ENCODE measurements around the gene E4F1. TPM values are rescaled to one million over a fixed set of nuclear protein-coding genes. Genes with fewer than 3 reads are reported as not detected.

E4F1 gene
- total RNA-seq, 6 experiments from 2014 or later, result 8.9 to 11.3 (median 10.4) TPM

GRCh38 chr16:2176047-2176446 is 47.3 kb upstream of the E4F1 start:
- no peak overlapping the region for H3K4me3 ChIP-seq
- ATAC-seq (no peak), DNase-seq (no peak)
- H3K4me1 ChIP-seq, result no peaks in the 10 kb centered on the region
- TF ChIP-seq POLR2A (IDR thresholded peaks at IDR 0.05), result no peak
- TF ChIP-seq CTCF (IDR thresholded peaks at IDR 0.05), result no peak
- no peaks in the 10 kb centered on the region for H3K27me3 ChIP-seq
- intact Hi-C loops (cut with DNase I), result no loop called here
- H3K36me3 ChIP-seq, result peaks cover 0 to 51% (median 17%) of the 10 kb centered on the region in 4 donors
- no peaks in the 10 kb centered on the region for H3K9me3 ChIP-seq
- 98% methylated on average over 7 of the region's 23 CpGs for WGBS (ENCODE audit: insufficient coverage, low coverage, low lambda C conversion rate, missing lambda C conversion rate)
- H3K27ac ChIP-seq, result no peak overlapping the region

GRCh38 chr16:2177101-2177500 is 46.3 kb upstream of the E4F1 start:
- Histone ChIP-seq H3K4me3 (no peak overlapping the region), H3K4me1 (no peaks in the 10 kb centered on the region), H3K36me3 (peaks cover 0 to 41% (median 16%) of the 10 kb centered on the region in 4 donors), H3K27me3 (no peaks in the 10 kb centered on the region), H3K27ac (no peak overlapping the region), H3K9me3 (no peaks in the 10 kb centered on the region)
- DNase-seq (no peak), ATAC-seq (no peak)
- no peak for TF ChIP-seq CTCF (IDR thresholded peaks at IDR 0.05)
- TF ChIP-seq POLR2A (IDR thresholded peaks at IDR 0.05), result no peak
- intact Hi-C loops (cut with DNase I), result no loop called here
- WGBS (ENCODE audit: insufficient coverage, low coverage, low lambda C conversion rate, missing lambda C conversion rate), result 94% methylated on average over 16 of the region's 18 CpGs

GRCh38 chr16:2177561-2177960 is 45.8 kb upstream of the E4F1 start:
- peaks cover 0 to 39% (median 16%) of the 10 kb centered on the region in 4 donors for H3K36me3 ChIP-seq
- H3K27me3 ChIP-seq, result no peaks in the 10 kb centered on the region
- WGBS (ENCODE audit: insufficient coverage, low coverage, low lambda C conversion rate, missing lambda C conversion rate), result 90% methylated on average over 2 of the region's 20 CpGs
- intact Hi-C loops (cut with DNase I), result no loop called here
- TF ChIP-seq CTCF (IDR thresholded peaks at IDR 0.05) (no peak), POLR2A (IDR thresholded peaks at IDR 0.05) (no peak)
- DNase-seq (no peak), ATAC-seq (no peak)
- H3K27ac ChIP-seq, result no peak overlapping the region
- no peaks in the 10 kb centered on the region for H3K9me3 ChIP-seq
- no peak overlapping the region for H3K4me3 ChIP-seq
- no peaks in the 10 kb centered on the region for H3K4me1 ChIP-seq

GRCh38 chr16:2178321-2179106 is 44.9 kb upstream of the E4F1 start:
- DNase-seq (no peak), ATAC-seq (peak in 2 of 4 donors; percentile 8 to 40)
- intact Hi-C loops (cut with DNase I), result no loop called here
- 46% methylated on average over 33 of the region's 106 CpGs for WGBS (ENCODE audit: insufficient coverage, low coverage, low lambda C conversion rate, missing lambda C conversion rate)
- TF ChIP-seq CTCF (IDR thresholded peaks at IDR 0.05) (no peak), POLR2A (IDR thresholded peaks at IDR 0.05) (no peak)
- Histone ChIP-seq H3K4me1 (no peaks in the 10 kb centered on the region), H3K27ac (no peak overlapping the region), H3K36me3 (peaks cover 0 to 33% (median 13%) of the 10 kb centered on the region in 4 donors), H3K27me3 (no peaks in the 10 kb centered on the region), H3K9me3 (no peaks in the 10 kb centered on the region), H3K4me3 (no peak overlapping the region)
